DND-41 (cell line): ENCODE results near the gene IQCM.

Experiments used
- ATAC-seq: fragments of 200-7000 bp; cut with Tn5 transposase; 3 replicates; pipeline ENCODE4 v1.9.1; 2021; ENCODE audit warnings: low read depth; ENCODE audit not compliant: insufficient read depth
- DNase-seq: peaks from one replicate; pipeline ENCODE4 v3.0.0-alpha.2; 2020
- H2AFZ ChIP-seq: 2 replicates; pipeline ENCODE4 v1.6.0; 2012; ENCODE audit warnings: low read depth, low read length
- H3K27ac ChIP-seq: 2 replicates; pipeline ENCODE4 v1.5.1; 2012; ENCODE audit warnings: low read length, inconsistent platforms
- H3K27me3 ChIP-seq: fragments of 200-600 bp; sonication (generic); 2 replicates; pipeline ENCODE4 v1.6.0; 2012; ENCODE audit warnings: low read length, mild to moderate bottlenecking, inconsistent platforms; ENCODE audit not compliant: insufficient read depth, poor library complexity
- H3K36me3 ChIP-seq: 2 replicates; pipeline ENCODE4 v1.5.1; 2012; ENCODE audit warnings: low read length, inconsistent platforms; ENCODE audit not compliant: insufficient read depth
- H3K4me1 ChIP-seq: 2 replicates; pipeline ENCODE4 v1.5.1; 2012; ENCODE audit warnings: mild to moderate bottlenecking, low read length; ENCODE audit not compliant: insufficient read depth
- H3K4me2 ChIP-seq: 2 replicates; pipeline ENCODE4 v1.6.0; 2012; ENCODE audit warnings: mild to moderate bottlenecking, moderate library complexity, low read length, inconsistent platforms; ENCODE audit not compliant: insufficient read depth
- H3K4me3 ChIP-seq, 2 experiments: fragments of 200-600 bp in 1 of 2; shearing (Covaris generic) in 1 of 2; 2 replicates each; pipeline ENCODE4 v1.5.1; 2012 to 2016; ENCODE audit warnings: inconsistent platforms in 2 of 2, low read length in 2 of 2, mild to moderate bottlenecking in 2 of 2, low read depth in 1 of 2, moderate library complexity in 1 of 2
- H3K79me2 ChIP-seq: 2 replicates; pipeline ENCODE4 v1.6.0; 2012; ENCODE audit warnings: low read length, inconsistent platforms; ENCODE audit not compliant: insufficient read depth
- H3K9ac ChIP-seq: 2 replicates; pipeline ENCODE4 v1.6.0; 2012; ENCODE audit warnings: low read depth, mild to moderate bottlenecking, inconsistent platforms, low read length, moderate library complexity
- H3K9me3 ChIP-seq: 2 replicates; pipeline ENCODE4 v1.5.1; 2012; ENCODE audit warnings: low read length, moderate library complexity, mild to moderate bottlenecking, inconsistent platforms; ENCODE audit not compliant: insufficient read depth, severe bottlenecking
- H4K20me1 ChIP-seq: 2 replicates; pipeline ENCODE4 v1.6.0; 2012; ENCODE audit warnings: low read length; ENCODE audit not compliant: insufficient read depth
- CTCF ChIP-seq: IDR thresholded peaks from 2 replicates; pipeline ENCODE4 v1.5.1; 2012; ENCODE audit warnings: borderline replicate concordance, low read length, moderate library complexity, mild to moderate bottlenecking; ENCODE audit not compliant: poor library complexity, severe bottlenecking; ENCODE audit errors: extremely low read depth
- EZH2 ChIP-seq: IDR thresholded peaks from 3 replicates; pipeline ENCODE4 v1.6.1; 2012; ENCODE audit warnings: borderline replicate concordance, low read depth, mild to moderate bottlenecking, moderate library complexity, low read length, inconsistent platforms; ENCODE audit not compliant: severe bottlenecking

IQCM gene

DNA sequence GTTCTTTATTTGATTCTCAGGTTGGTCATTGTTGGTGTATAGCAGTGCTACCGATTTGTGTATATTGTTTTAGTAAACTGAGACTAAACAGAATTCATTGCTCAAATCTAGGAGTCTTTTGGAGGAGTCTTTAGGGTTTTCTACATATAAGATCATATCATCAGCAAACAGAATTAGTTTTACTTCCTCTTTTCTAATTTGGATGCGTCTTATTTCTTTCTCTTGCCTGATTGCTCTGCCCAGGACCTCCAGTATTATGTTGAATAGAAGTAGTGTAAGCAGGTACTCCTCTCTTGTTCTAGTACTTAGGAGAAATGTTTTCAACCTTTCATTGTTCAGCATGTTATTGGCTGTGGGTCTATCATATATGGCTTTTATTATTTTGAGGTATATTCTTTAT is 92.6 kb downstream of the IQCM start:
- no peaks in the 10 kb centered on the region for H4K20me1 ChIP-seq
- no peaks in the 10 kb centered on the region for H3K79me2 ChIP-seq
- no peaks in the 10 kb centered on the region for H3K36me3 ChIP-seq
- H3K27ac ChIP-seq = no peak overlapping the region
- no peaks in the 10 kb centered on the region for H3K9me3 ChIP-seq
- DNase-seq (no peak), ATAC-seq (no peak)
- no peaks in the 10 kb centered on the region for H3K4me1 ChIP-seq
- H2AFZ ChIP-seq = no peak overlapping the region
- no peak overlapping the region for H3K4me3 ChIP-seq
- H3K9ac ChIP-seq = no peak overlapping the region
- TF ChIP-seq CTCF (no peak), EZH2 (no peak)
- H3K4me2 ChIP-seq = no peak overlapping the region
- no peaks in the 10 kb centered on the region for H3K27me3 ChIP-seq

- Histone ChIP-seq H4K20me1 (no peaks in the 10 kb centered on the region), H3K79me2 (no peaks in the 10 kb centered on the region), H3K4me2 (no peak overlapping the region), H3K27me3 (no peaks in the 10 kb centered on the region), H3K36me3 (no peaks in the 10 kb centered on the region), H3K4me3 (no peak overlapping the region), H3K9ac (no peak overlapping the region), H3K27ac (no peak overlapping the region), H3K9me3 (peaks cover 15% of the 10 kb centered on the region), H2AFZ (no peak overlapping the region), H3K4me1 (no peaks in the 10 kb centered on the region)
- DNase-seq (no peak), ATAC-seq (no peak)
- TF ChIP-seq EZH2 (no peak), CTCF (no peak)
Measured at GRCh38 chr4:149719806-149720205, 95.8 kb downstream of the IQCM start.

GRCh38 chr4:149719357-149719756 is 96.3 kb downstream of the IQCM start:
- H3K27me3 ChIP-seq = no peaks in the 10 kb centered on the region
- no peak for ATAC-seq
- no peak overlapping the region for H2AFZ ChIP-seq
- H3K4me2 ChIP-seq = no peak overlapping the region
- H4K20me1 ChIP-seq = no peaks in the 10 kb centered on the region
- DNase-seq = no peak
- no peak overlapping the region for H3K4me3 ChIP-seq
- H3K4me1 ChIP-seq = no peaks in the 10 kb centered on the region
- peaks cover 15% of the 10 kb centered on the region for H3K9me3 ChIP-seq
- H3K79me2 ChIP-seq = no peaks in the 10 kb centered on the region
- H3K36me3 ChIP-seq = no peaks in the 10 kb centered on the region
- TF ChIP-seq CTCF (no peak), EZH2 (no peak)
- no peak overlapping the region for H3K27ac ChIP-seq
- no peak overlapping the region for H3K9ac ChIP-seq

GRCh38 chr4:149718500-149718899 is 97.1 kb downstream of the IQCM start:
- no peak for DNase-seq

More at GRCh38 chr4:149718500-149718899, 97.1 kb downstream of the IQCM start:
- H3K79me2 ChIP-seq = no peaks in the 10 kb centered on the region
- H3K4me1 ChIP-seq = no peaks in the 10 kb centered on the region
- ATAC-seq = no peak
- no peak overlapping the region for H3K9ac ChIP-seq
- TF ChIP-seq EZH2 (no peak), CTCF (no peak)
- no peak overlapping the region for H3K27ac ChIP-seq
- H4K20me1 ChIP-seq = no peaks in the 10 kb centered on the region
- H3K27me3 ChIP-seq = no peaks in the 10 kb centered on the region
- no peaks in the 10 kb centered on the region for H3K36me3 ChIP-seq
- peaks cover 15% of the 10 kb centered on the region for H3K9me3 ChIP-seq
- no peak overlapping the region for H3K4me2 ChIP-seq
- no peak overlapping the region for H3K4me3 ChIP-seq
- no peak overlapping the region for H2AFZ ChIP-seq
